ENCODE results near the gene ZNF451.

ZNF451 gene

DNA sequence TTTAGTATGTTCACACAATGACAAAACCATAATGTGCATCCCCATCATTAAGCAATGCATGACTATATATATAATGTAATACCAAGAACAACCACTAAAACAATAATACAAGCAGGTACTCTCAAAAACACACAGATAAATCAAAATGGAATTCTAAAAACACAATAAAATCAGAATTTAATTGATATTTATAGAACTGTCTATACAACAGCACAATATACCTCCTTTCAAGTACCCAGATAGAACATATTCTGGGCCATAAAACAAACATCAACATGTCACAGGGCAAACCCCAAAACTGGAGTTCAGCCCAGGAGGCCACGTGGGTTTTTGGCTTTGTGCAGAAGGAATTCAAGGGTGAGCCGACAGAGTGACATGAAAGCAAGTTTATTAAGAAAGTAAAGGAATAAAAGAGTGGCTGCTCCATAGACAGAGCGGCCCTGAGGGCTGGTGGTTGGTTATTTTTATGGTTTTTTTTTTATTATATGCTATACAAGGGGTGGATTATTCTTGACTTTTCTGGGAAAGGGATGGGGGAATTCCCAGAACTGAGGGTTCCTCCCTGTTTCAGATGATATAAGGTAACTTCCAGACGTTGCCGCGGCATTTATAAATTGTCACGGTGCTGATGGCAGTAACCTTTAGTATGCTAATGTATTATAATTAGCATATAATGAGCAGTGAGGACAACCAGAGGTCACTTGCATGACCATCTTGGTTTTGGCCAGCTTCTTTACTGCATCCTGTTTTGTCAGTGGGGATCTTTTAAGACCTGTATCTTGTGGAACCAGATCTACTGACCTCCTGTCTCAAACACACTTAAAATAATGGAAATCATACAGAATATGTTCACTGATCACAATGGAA lies 126.5 kb downstream of the ZNF451 start:
- Histone ChIP-seq H3K27ac (ENCODE audit: low read depth in 2 of 2, low read length in 2 of 2) (no peak overlapping the region), H3K9me3 (ENCODE audit: control insufficient read depth in 2 of 2, low read length in 2 of 2) (no peaks in the 10 kb centered on the region), H3K27me3 (ENCODE audit: control insufficient read depth in 2 of 2, insufficient read depth in 2 of 2, low read length in 2 of 2) (no peaks in the 10 kb centered on the region), H3K36me3 (ENCODE audit: control insufficient read depth in 2 of 2, insufficient read depth in 2 of 2, low read length in 2 of 2) (no peaks in the 10 kb centered on the region), H3K4me3 (ENCODE audit: low read length in 2 of 2) (no peak overlapping the region), H3K4me1 (ENCODE audit: control insufficient read depth in 2 of 2, insufficient read depth in 2 of 2, low read length in 2 of 2) (peaks cover 0 to 5% of the 10 kb centered on the region in 2 donors), H3K9ac (ENCODE audit: low read depth in 1 of 2, low read length in 2 of 2) (no peak overlapping the region)

DNA sequence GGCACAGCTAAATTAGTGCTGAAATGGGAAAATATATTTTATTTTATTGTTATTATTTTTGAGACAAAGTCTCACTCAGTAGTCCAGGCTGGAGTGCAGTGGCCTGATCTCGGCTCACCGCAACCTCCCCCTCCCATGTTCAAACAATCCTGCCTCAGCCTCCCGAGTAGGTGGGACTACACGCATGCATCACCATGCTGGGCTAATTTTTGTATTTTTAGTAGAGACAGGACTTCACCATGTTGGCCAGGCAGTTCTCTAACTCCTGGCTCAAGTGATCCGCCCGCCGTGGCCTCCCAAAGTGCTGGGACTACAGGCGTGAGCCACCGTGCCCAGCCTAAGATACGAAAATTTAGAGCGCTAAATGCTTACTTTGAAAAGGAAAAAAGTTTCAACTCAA lies 127.3 kb downstream of the ZNF451 start:
- Histone ChIP-seq H3K36me3 (ENCODE audit: control insufficient read depth in 2 of 2, insufficient read depth in 2 of 2, low read length in 2 of 2) (no peaks in the 10 kb centered on the region), H3K27ac (ENCODE audit: low read depth in 2 of 2, low read length in 2 of 2) (no peak overlapping the region), H3K4me3 (ENCODE audit: low read length in 2 of 2) (no peak overlapping the region), H3K9me3 (ENCODE audit: control insufficient read depth in 2 of 2, low read length in 2 of 2) (no peaks in the 10 kb centered on the region), H3K4me1 (ENCODE audit: control insufficient read depth in 2 of 2, insufficient read depth in 2 of 2, low read length in 2 of 2) (peaks cover 0 to 5% of the 10 kb centered on the region in 2 donors), H3K27me3 (ENCODE audit: control insufficient read depth in 2 of 2, insufficient read depth in 2 of 2, low read length in 2 of 2) (no peaks in the 10 kb centered on the region), H3K9ac (ENCODE audit: low read depth in 1 of 2, low read length in 2 of 2) (no peak overlapping the region)
